ENCODE measurements around the gene SPTLC3.
A peak's percentile ranks its signal among the peaks of the same experiment; 100 is the strongest.

SPTLC3 gene

GRCh38 chr20:13009682-13010406 lies 1.1 kb downstream of the SPTLC3 start:
- DNase-seq (ENCODE audit: insufficient read length, low spot score) (peak; percentile 17), FAIRE-seq (peak; percentile 94)
- peak; percentile 67 for TF ChIP-seq PAX5 (IDR thresholded peaks at IDR 0.05; ENCODE audit: insufficient read depth, low read length, severe bottlenecking)
- TF ChIP-seq SPI1 (IDR thresholded peaks at IDR 0.05; ENCODE audit: low read depth, low read length), result peak; percentile 100
- TF ChIP-seq POU2F2 (IDR thresholded peaks at IDR 0.05; ENCODE audit: low read depth, low read length), result no peak
- no peak for TF ChIP-seq POLR2AphosphoS5 (IDR thresholded peaks at IDR 0.05; ENCODE audit: low read depth, low read length)
- TF ChIP-seq POLR2A (IDR thresholded peaks at IDR 0.05; ENCODE audit: low read depth, low read length), result no peak
- no peak for TF ChIP-seq TAF1 (IDR thresholded peaks at IDR 0.05; ENCODE audit: low read depth, low read length)

- DNase-seq (ENCODE audit: insufficient read length, low spot score) (no peak), FAIRE-seq (no peak)
- TF ChIP-seq POLR2AphosphoS5 (IDR thresholded peaks at IDR 0.05; ENCODE audit: low read depth, low read length) (no peak), TAF1 (IDR thresholded peaks at IDR 0.05; ENCODE audit: low read depth, low read length) (no peak)
Observed at GRCh38 chr20:13012886-13013285, 4.1 kb downstream of the SPTLC3 start.

GRCh38 chr20:13013411-13013810 lies 4.6 kb downstream of the SPTLC3 start:
- FAIRE-seq (no peak), DNase-seq (ENCODE audit: insufficient read length, low spot score) (no peak)
- TF ChIP-seq POLR2AphosphoS5 (IDR thresholded peaks at IDR 0.05; ENCODE audit: low read depth, low read length) (no peak), SPI1 (IDR thresholded peaks at IDR 0.05; ENCODE audit: low read depth, low read length) (no peak), POU2F2 (IDR thresholded peaks at IDR 0.05; ENCODE audit: low read depth, low read length) (no peak), POLR2A (IDR thresholded peaks at IDR 0.05; ENCODE audit: low read depth, low read length) (no peak), TAF1 (IDR thresholded peaks at IDR 0.05; ENCODE audit: low read depth, low read length) (no peak), PAX5 (IDR thresholded peaks at IDR 0.05; ENCODE audit: insufficient read depth, low read length, severe bottlenecking) (no peak)

GRCh38 chr20:13017235-13017634 lies 8.5 kb downstream of the SPTLC3 start:
- DNase-seq (ENCODE audit: insufficient read length, low spot score) (no peak), FAIRE-seq (no peak)
- TF ChIP-seq POLR2AphosphoS5 (IDR thresholded peaks at IDR 0.05; ENCODE audit: low read depth, low read length) (no peak), POU2F2 (IDR thresholded peaks at IDR 0.05; ENCODE audit: low read depth, low read length) (no peak), POLR2A (IDR thresholded peaks at IDR 0.05; ENCODE audit: low read depth, low read length) (no peak), TAF1 (IDR thresholded peaks at IDR 0.05; ENCODE audit: low read depth, low read length) (no peak), PAX5 (IDR thresholded peaks at IDR 0.05; ENCODE audit: insufficient read depth, low read length, severe bottlenecking) (no peak), SPI1 (IDR thresholded peaks at IDR 0.05; ENCODE audit: low read depth, low read length) (no peak)

- TF ChIP-seq POLR2AphosphoS5 (IDR thresholded peaks at IDR 0.05; ENCODE audit: low read depth, low read length), result no peak
- no peak for TF ChIP-seq SPI1 (IDR thresholded peaks at IDR 0.05; ENCODE audit: low read depth, low read length)
- TF ChIP-seq POLR2A (IDR thresholded peaks at IDR 0.05; ENCODE audit: low read depth, low read length), result no peak
- TF ChIP-seq TAF1 (IDR thresholded peaks at IDR 0.05; ENCODE audit: low read depth, low read length), result no peak
Observed at GRCh38 chr20:13017883-13018535, 9.2 kb downstream of the SPTLC3 start.

GRCh38 chr20:13021205-13021970 lies 12.6 kb downstream of the SPTLC3 start:
- TF ChIP-seq POLR2A (IDR thresholded peaks at IDR 0.05; ENCODE audit: low read depth, low read length) (no peak), TAF1 (IDR thresholded peaks at IDR 0.05; ENCODE audit: low read depth, low read length) (no peak), POU2F2 (IDR thresholded peaks at IDR 0.05; ENCODE audit: low read depth, low read length) (no peak), POLR2AphosphoS5 (IDR thresholded peaks at IDR 0.05; ENCODE audit: low read depth, low read length) (no peak), PAX5 (IDR thresholded peaks at IDR 0.05; ENCODE audit: insufficient read depth, low read length, severe bottlenecking) (no peak), SPI1 (IDR thresholded peaks at IDR 0.05; ENCODE audit: low read depth, low read length) (no peak)
- no peak for FAIRE-seq
- no peak for DNase-seq (ENCODE audit: insufficient read length, low spot score)

More at GRCh38 chr20:13017883-13018535, 9.2 kb downstream of the SPTLC3 start:
- DNase-seq (ENCODE audit: insufficient read length, low spot score), result no peak
- FAIRE-seq, result no peak

GRCh38 chr20:13022401-13023155 lies 13.8 kb downstream of the SPTLC3 start:
- TF ChIP-seq POLR2A (IDR thresholded peaks at IDR 0.05; ENCODE audit: low read depth, low read length), result no peak
- DNase-seq (ENCODE audit: insufficient read length, low spot score) (no peak), FAIRE-seq (no peak)

GRCh38 chr20:13024596-13024995 lies 15.8 kb downstream of the SPTLC3 start:
- FAIRE-seq (no peak), DNase-seq (ENCODE audit: insufficient read length, low spot score) (no peak)
- no peak for TF ChIP-seq TAF1 (IDR thresholded peaks at IDR 0.05; ENCODE audit: low read depth, low read length)

GRCh38 chr20:13025181-13025580 lies 16.4 kb downstream of the SPTLC3 start:
- FAIRE-seq, result no peak
- no peak for DNase-seq (ENCODE audit: insufficient read length, low spot score)
- TF ChIP-seq POLR2A (IDR thresholded peaks at IDR 0.05; ENCODE audit: low read depth, low read length), result no peak
- no peak for TF ChIP-seq POU2F2 (IDR thresholded peaks at IDR 0.05; ENCODE audit: low read depth, low read length)
- no peak for TF ChIP-seq TAF1 (IDR thresholded peaks at IDR 0.05; ENCODE audit: low read depth, low read length)
- no peak for TF ChIP-seq PAX5 (IDR thresholded peaks at IDR 0.05; ENCODE audit: insufficient read depth, low read length, severe bottlenecking)
- no peak for TF ChIP-seq POLR2AphosphoS5 (IDR thresholded peaks at IDR 0.05; ENCODE audit: low read depth, low read length)
- no peak for TF ChIP-seq SPI1 (IDR thresholded peaks at IDR 0.05; ENCODE audit: low read depth, low read length)
